Spleen (tissue), 7 donors: ENCODE data around the gene DSG3.

ENCODE experiments used
- POLR2AphosphoS5 ChIP-seq, 3 donors: sonication (generic); formaldehyde crosslinking; IDR thresholded peaks; one replicate each; pipeline ENCODE4 v1.5.1; 2017; ENCODE audit warnings: antibody characterized with exemption in 3 of 3
- TF ChIP-seq, protein P1 (sequence below), 11 experiments: fragments of 200-600 bp in 7 of 11; fragments of 450-650 bp in 4 of 11; sonication (generic) in 4 of 11; IDR thresholded peaks in 8 of 11; conservative IDR thresholded peaks in 3 of 11; 1 replicate in 7 of 11; 2 replicates in 4 of 11; pipeline versions ENCODE4 v1.4.0 to v1.8.0; 2016 to 2021; ENCODE audit warnings: antibody characterized with exemption in 11 of 11, inconsistent platforms in 4 of 11, mild to moderate bottlenecking in 1 of 11
- donor health status: DM: no; HTN: no; CAD: no; lungs with moderate emphysema.
- donor health status: DM: no; HTN: no; CAD: no.
- donor health status: DM: no; HTN: no; CAD: no.

DNA sequence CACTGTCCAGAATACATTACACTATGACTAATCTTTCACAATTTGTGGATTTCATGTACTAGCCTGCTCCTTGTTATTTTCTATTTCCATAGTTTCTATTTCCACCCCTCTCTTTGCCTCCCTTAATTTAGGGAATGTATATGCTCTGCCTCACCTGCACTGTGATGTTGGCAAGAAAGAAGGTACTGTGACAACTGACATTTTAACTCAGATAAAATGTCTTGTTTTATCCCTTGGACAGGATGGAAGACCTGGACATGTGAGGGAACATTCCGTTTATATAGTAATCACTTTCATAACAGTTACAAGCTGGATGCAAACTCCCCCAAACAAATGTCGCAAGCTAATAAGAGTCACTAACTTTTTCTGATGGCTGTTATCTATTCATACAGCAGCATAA lies 21.5 kb upstream of the DSG3 start:
- TF ChIP-seq, protein P1, sequence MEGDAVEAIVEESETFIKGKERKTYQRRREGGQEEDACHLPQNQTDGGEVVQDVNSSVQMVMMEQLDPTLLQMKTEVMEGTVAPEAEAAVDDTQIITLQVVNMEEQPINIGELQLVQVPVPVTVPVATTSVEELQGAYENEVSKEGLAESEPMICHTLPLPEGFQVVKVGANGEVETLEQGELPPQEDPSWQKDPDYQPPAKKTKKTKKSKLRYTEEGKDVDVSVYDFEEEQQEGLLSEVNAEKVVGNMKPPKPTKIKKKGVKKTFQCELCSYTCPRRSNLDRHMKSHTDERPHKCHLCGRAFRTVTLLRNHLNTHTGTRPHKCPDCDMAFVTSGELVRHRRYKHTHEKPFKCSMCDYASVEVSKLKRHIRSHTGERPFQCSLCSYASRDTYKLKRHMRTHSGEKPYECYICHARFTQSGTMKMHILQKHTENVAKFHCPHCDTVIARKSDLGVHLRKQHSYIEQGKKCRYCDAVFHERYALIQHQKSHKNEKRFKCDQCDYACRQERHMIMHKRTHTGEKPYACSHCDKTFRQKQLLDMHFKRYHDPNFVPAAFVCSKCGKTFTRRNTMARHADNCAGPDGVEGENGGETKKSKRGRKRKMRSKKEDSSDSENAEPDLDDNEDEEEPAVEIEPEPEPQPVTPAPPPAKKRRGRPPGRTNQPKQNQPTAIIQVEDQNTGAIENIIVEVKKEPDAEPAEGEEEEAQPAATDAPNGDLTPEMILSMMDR (IDR thresholded peaks at IDR 0.05 in 8 of 11, conservative IDR thresholded peaks at IDR 0.05 in 3 of 11) = no peak
- TF ChIP-seq POLR2AphosphoS5 (IDR thresholded peaks at IDR 0.05) = no peak
